ENCODE results near the gene INTS2.

INTS2 gene

DNA sequence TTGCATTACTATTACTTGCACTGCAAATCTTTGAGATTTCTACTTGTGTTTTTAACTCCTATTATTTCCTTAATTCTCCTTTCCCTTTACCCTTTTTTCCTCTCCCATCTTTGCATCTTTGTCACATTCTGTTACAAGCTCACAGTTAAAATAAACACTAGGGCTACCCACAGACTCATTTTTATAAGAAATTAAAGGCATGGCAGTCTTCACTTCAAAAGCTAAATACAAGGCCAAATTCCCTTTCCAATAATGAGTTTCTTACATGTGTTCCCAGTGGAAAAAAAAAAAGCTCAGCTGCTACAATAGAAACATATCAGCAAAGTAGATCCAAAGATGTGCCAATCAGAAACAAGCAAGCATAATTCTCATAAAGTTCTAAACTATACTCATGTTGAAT lies 60.7 kb downstream of the INTS2 start:
- Histone ChIP-seq H3K27ac (ENCODE audit: low read length) (no peak overlapping the region), H3K4me3 (ENCODE audit: low read depth in 1 of 2, low read length in 2 of 2) (no peak overlapping the region), H3K27me3 (ENCODE audit: insufficient read depth, low read length, poor library complexity) (no peaks in the 10 kb centered on the region), H3K36me3 (ENCODE audit: insufficient read depth, low read length) (peaks cover 45% of the 10 kb centered on the region; the same call in 1 of the 2 replicates), H3K9ac (ENCODE audit: low read depth, low read length) (no peak overlapping the region), H4K20me1 (ENCODE audit: insufficient read depth, low read length) (no peaks in the 10 kb centered on the region), H2AFZ (ENCODE audit: low read depth, low read length) (no peak overlapping the region), H3K79me2 (ENCODE audit: insufficient read depth, low read length) (peaks cover 13% of the 10 kb centered on the region), H3K9me3 (ENCODE audit: insufficient read depth, low read length, severe bottlenecking) (no peaks in the 10 kb centered on the region), H3K4me1 (ENCODE audit: insufficient read depth, low read length) (peaks cover 12% of the 10 kb centered on the region), H3K4me2 (ENCODE audit: insufficient read depth, low read length) (no peak overlapping the region)
- no peak for DNase-seq
- no peak for ATAC-seq (ENCODE audit: insufficient read depth, low read depth)
- TF ChIP-seq CTCF (IDR thresholded peaks at IDR 0.05; ENCODE audit: borderline replicate concordance, extremely low read depth, low read length, poor library complexity, severe bottlenecking), result no peak

DNA sequence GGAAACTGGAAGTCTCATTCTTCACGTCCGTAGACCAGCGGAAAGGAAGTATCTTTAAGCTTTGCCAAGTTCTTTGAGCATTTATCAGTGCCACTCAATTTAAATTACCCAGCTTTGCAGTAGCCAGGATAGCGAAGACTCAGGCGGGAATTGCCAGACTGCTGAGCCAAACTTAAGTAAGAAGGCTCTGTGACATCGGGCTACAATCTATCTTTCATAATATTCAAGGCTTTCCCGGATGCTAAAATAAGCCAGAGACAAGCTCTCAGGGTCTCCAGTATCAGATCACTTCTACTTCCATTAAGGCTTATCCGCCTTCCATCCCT lies 64.0 kb downstream of the INTS2 start:
- H3K4me2 ChIP-seq (ENCODE audit: insufficient read depth, low read length), result peak overlapping the region; percentile 83

DNA sequence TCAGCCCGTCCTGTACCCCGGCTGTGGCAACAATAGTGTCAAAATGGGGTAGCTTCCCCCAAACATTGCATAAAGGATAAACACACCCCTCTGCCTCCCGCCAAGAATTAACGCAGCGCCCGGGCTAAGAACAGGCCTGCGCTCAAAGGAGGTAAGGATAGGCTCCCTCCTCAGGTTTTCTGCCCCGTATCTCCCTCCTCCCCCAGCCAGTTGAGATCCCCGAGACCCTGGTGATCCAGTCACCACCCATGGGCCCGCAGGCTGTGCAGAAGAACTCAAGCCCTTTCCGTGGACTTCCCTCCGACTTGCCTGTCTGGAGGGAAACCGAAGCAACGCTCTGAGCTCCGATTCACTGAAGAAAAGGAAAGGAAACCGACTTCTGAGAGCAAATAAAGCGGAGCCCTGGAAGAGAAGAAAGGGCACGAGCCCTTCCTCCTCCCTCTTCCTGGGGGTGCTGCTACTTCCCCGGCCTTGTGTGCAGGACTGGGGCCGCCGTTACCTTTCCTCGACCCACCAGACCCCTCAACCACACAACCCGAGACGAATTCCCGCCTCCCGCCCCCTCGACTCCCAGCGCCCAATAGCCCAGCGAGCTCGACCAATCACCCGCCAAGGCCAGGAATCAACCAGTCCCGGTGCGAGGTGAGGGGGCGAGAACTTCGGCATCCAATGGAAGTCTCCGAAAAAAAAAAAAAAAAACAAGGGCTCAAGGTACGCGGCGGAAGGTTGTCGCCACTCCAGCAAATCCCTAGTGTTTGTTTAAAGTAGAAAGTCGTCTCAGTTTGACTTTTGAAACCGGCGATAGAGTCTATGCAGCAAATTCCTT lies 64.6 kb downstream of the INTS2 start, which contains the start of gene BRIP1:
BRIP1 (minus strand) TSS at position 554 of the 826 bp plus-strand sequence. CDS start 1,989 bp downstream, outside the sequence.
- peak; percentile 99 for ATAC-seq (ENCODE audit: insufficient read depth, low read depth)
- Histone ChIP-seq H2AFZ (ENCODE audit: low read depth, low read length) (peak within 1 kb of the TSS; percentile 97), H3K27me3 (ENCODE audit: insufficient read depth, low read length, poor library complexity) (no peaks in the 10 kb centered on the region), H3K9me3 (ENCODE audit: insufficient read depth, low read length, severe bottlenecking) (no peaks in the 10 kb centered on the region), H3K79me2 (ENCODE audit: insufficient read depth, low read length) (peaks cover 50% of the 10 kb centered on the region), H3K27ac (ENCODE audit: low read length) (peak within 1 kb of the TSS; percentile 93), H3K9ac (ENCODE audit: low read depth, low read length) (peak within 1 kb of the TSS; percentile 78), H4K20me1 (ENCODE audit: insufficient read depth, low read length) (peaks cover 2% of the 10 kb centered on the region; the same call in 1 of the 2 replicates), H3K4me1 (ENCODE audit: insufficient read depth, low read length) (peaks cover 42% of the 10 kb centered on the region), H3K4me3 (ENCODE audit: low read depth in 1 of 2, low read length in 2 of 2) (peak within 1 kb of the TSS; percentile 53 to 72), H3K36me3 (ENCODE audit: insufficient read depth, low read length) (peaks cover 40% of the 10 kb centered on the region), H3K4me2 (ENCODE audit: insufficient read depth, low read length) (peak within 1 kb of the TSS; percentile 83)
- no peak for TF ChIP-seq CTCF (IDR thresholded peaks at IDR 0.05; ENCODE audit: borderline replicate concordance, extremely low read depth, low read length, poor library complexity, severe bottlenecking)
- TF ChIP-seq EZH2 (IDR thresholded peaks at IDR 0.05; ENCODE audit: borderline replicate concordance, low read depth, low read length, severe bottlenecking), result no peak
- peak; percentile 97 for DNase-seq

More for the DNA sequence above, 64.0 kb downstream of the INTS2 start:
- Histone ChIP-seq H3K9ac (ENCODE audit: low read depth, low read length) (peak overlapping the region; percentile 78), H2AFZ (ENCODE audit: low read depth, low read length) (peak overlapping the region; percentile 97), H3K27me3 (ENCODE audit: insufficient read depth, low read length, poor library complexity) (no peaks in the 10 kb centered on the region), H3K36me3 (ENCODE audit: insufficient read depth, low read length) (peaks cover 39% of the 10 kb centered on the region), H3K4me1 (ENCODE audit: insufficient read depth, low read length) (peaks cover 42% of the 10 kb centered on the region), H3K27ac (ENCODE audit: low read length) (peak overlapping the region; percentile 85), H3K9me3 (ENCODE audit: insufficient read depth, low read length, severe bottlenecking) (no peaks in the 10 kb centered on the region), H4K20me1 (ENCODE audit: insufficient read depth, low read length) (peaks cover 2% of the 10 kb centered on the region; the same call in 1 of the 2 replicates), H3K79me2 (ENCODE audit: insufficient read depth, low read length) (peaks cover 46% of the 10 kb centered on the region), H3K4me3 (ENCODE audit: low read depth in 1 of 2, low read length in 2 of 2) (peak overlapping the region; percentile 53 to 72)
- no peak for ATAC-seq (ENCODE audit: insufficient read depth, low read depth)
- no peak for DNase-seq
- TF ChIP-seq CTCF (IDR thresholded peaks at IDR 0.05; ENCODE audit: borderline replicate concordance, extremely low read depth, low read length, poor library complexity, severe bottlenecking), result no peak
- TF ChIP-seq EZH2 (IDR thresholded peaks at IDR 0.05; ENCODE audit: borderline replicate concordance, low read depth, low read length, severe bottlenecking), result no peak
